Neural cell (in vitro differentiated cells): Measurements from ENCODE around the gene DNAI1.

Experiments used
- CTCF ChIP-seq: fragments of 450-650 bp; IDR thresholded peaks from 2 replicates; pipeline ENCODE4 v1.5.1; 2014; ENCODE audit warnings: antibody characterized with exemption, mild to moderate bottlenecking, moderate library complexity; ENCODE audit not compliant: poor library complexity, severe bottlenecking
- EP300 ChIP-seq: fragments of 450-650 bp; conservative IDR thresholded peaks from 2 replicates; pipeline ENCODE4 v1.6.1; 2014; ENCODE audit warnings: antibody characterized with exemption, mild to moderate bottlenecking, moderate library complexity; ENCODE audit not compliant: poor library complexity, severe bottlenecking
- EZH2 ChIP-seq: fragments of 200-600, 300-800 bp; shearing (Covaris generic), sonication (generic); IDR thresholded peaks from 2 replicates; pipeline ENCODE4 v1.6.1; 2014; ENCODE audit warnings: antibody characterized with exemption, low read length, borderline replicate concordance, mild to moderate bottlenecking; ENCODE audit not compliant: insufficient read depth, poor library complexity, severe bottlenecking
- POLR2AphosphoS5 ChIP-seq: IDR thresholded peaks from 2 replicates; pipeline ENCODE4 v1.6.1; 2012

GRCh38 chr9:34553511-34554021, 95.0 kb downstream of the DNAI1 start:
- TF ChIP-seq CTCF (no peak), EZH2 (no peak), POLR2AphosphoS5 (no peak), EP300 (no peak)
